Measurements from ENCODE around the gene XXYLT1.
"Not testable (repeated sequence)": the region's sequence is repeated elsewhere in the genome, so short reads cannot be mapped to it uniquely, and the experiment has no call there.

XXYLT1 gene

DNA sequence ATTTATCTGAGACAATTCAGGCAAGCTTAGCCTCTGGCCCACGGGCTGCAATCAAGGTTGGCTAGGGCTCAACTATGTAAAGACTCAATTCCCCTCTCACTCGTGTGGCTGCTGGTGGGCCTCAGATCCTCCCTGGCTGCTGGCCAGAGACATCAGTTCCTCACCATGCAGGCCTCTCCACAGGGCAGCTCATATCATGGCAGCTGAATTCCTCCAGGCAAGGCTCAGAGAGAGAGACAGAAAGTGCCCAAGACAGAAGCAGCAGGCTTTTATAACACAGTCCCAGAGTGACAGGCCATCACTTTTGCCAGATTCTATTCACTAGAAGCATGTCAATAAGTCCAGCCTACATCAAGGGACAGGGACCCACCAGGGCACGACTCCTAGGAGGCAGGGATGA lies 63.2 kb downstream of the XXYLT1 start:
- no peak for DNase-seq (ENCODE audit: low spot score)

DNA sequence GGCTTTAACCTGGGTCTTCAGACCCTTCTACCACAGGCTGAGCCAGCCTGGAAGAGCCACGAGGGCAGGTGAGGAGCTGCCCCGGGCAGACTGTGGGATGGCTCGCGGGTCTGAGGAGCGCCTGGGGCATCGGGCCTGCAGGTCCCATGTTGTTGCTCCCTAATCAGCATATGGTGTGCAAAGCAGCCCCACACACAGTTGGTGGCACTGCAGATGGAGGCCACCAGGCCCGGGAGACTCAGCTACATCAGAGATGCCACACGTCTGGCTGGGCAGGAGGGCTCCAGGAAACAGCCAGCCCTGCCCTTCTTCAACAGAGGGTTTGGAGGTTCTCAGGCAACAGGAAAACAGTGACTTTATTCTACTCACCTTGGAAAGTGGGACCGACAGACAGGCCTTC lies 63.9 kb downstream of the XXYLT1 start:
- no peak for DNase-seq (ENCODE audit: low spot score)

GRCh38 chr3:195204360-195205163 lies 66.4 kb downstream of the XXYLT1 start:
- DNase-seq (ENCODE audit: low spot score), result no peak

DNA sequence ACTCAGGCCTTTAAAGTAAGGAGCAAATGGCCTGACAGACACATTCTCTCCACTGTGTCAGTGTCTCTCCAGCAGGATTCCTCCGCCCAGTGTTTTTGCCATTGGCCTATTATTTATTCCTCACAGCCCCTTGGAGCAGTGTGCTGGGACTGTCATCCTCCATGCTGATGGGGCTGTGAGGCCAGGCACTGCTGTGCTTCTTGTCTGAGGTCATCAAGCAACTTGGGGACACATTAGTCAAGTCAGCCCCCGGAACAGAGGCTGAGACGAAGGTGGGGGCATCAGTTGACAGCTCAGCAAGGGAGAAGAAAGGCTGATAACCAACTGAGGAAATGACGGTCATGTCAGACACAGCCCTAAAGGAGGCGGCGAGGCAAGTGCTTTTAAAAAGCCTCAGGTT lies 67.4 kb downstream of the XXYLT1 start:
- no peak for DNase-seq (ENCODE audit: low spot score)

GRCh38 chr3:195201295-195201694 lies 69.7 kb downstream of the XXYLT1 start:
- DNase-seq (ENCODE audit: low spot score), result no peak

GRCh38 chr3:195200010-195200822 lies 70.7 kb downstream of the XXYLT1 start:
- DNase-seq (ENCODE audit: low spot score), result no peak

- no peak for DNase-seq (ENCODE audit: low spot score)
Observed at GRCh38 chr3:195198426-195199346, 72.3 kb downstream of the XXYLT1 start.

- no peak for DNase-seq (ENCODE audit: low spot score)
Observed at GRCh38 chr3:195197765-195198425, 73.1 kb downstream of the XXYLT1 start.

DNA sequence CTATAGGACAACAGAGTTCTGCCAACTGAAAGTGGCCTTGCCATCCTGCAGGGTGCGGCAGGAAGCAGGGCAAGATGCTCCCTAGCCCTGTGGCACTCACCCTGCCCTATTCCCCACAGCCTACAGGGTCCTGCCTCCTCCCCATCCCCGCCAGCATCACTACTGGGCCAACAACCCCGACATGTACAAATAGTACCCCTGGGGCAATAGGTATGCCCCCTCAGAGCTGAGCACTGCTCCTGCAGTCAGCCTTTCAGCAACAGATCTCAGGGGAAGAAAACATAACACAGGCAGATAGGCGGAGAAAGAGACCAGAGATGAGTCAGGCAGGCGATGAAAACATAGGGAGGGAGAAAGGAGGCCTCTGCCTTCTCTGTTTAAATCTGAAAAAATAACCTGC lies 74.7 kb downstream of the XXYLT1 start:
- no peak for DNase-seq (ENCODE audit: low spot score)

DNA sequence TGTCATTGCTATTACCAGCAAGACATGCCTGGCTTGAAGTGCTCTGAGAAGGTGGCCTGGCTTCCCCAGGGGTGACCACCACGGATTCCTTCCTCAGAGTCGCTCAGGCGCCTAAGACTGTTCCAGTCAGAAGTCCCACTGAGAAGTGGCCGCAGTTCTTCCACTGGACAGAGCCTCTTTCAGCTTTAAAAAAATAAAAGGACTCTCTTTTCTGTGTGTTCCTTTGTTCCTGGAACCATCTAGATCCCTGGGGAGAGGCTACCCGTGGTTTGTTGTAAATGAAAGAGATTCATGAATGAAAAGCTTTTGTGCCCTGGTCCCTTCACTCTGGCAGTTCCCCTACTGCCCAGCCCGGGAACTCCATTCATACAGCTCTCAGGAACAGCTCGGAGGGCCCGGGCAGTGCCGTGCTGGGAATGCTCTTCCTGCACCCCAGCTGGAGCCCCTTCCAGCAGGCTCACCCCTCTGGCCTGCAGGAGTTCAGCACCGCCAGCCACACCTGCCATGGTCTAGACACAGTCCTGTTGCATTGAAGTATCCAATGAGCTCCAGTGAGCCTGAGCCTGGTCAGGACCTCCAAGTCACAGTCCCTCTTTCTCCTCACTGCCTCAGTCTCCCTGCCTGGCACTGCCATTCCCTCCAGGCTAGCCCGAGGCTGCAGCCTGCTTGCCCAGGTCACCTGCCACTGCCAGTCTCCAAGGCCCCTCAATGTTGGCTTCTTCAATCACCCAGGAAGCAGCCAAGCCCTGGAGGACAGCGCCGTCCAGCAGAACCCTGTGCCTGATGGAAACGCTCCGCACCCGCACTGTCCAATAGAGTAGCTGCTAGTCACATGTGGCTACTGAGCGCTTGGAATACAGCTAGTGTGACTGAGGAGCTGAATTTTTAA lies 75.4 kb downstream of the XXYLT1 start:
- DNase-seq (ENCODE audit: low spot score), result peak; percentile 81

GRCh38 chr3:195194559-195195206 lies 76.3 kb downstream of the XXYLT1 start:
- DNase-seq (ENCODE audit: low spot score), result no peak

DNA sequence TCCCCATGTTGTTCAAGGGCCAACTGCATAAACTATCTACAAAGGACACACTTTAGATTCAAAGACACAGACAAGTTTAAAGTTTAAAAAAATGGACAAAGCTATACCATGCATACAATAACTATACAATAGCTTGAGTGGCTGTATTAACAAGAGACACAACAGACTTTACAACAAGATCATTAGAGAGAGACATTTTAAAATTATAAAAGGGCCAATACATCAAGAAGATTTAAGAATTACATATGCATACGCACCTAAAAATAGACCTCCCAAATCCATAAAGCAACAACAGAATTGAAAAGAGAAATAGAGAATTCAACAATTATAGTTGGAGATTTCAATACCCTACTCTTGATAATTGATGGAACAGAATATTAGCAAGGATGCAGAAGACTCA lies 79.4 kb downstream of the XXYLT1 start:
- no peak for DNase-seq (ENCODE audit: low spot score)

GRCh38 chr3:195189821-195190220 lies 81.1 kb downstream of the XXYLT1 start:
- no peak for DNase-seq (ENCODE audit: low spot score)

GRCh38 chr3:195188426-195188927 lies 82.5 kb downstream of the XXYLT1 start:
- no peak for DNase-seq (ENCODE audit: low spot score)

- no peak for DNase-seq (ENCODE audit: low spot score)
Observed at GRCh38 chr3:195187609-195188425, 83.1 kb downstream of the XXYLT1 start.

DNA sequence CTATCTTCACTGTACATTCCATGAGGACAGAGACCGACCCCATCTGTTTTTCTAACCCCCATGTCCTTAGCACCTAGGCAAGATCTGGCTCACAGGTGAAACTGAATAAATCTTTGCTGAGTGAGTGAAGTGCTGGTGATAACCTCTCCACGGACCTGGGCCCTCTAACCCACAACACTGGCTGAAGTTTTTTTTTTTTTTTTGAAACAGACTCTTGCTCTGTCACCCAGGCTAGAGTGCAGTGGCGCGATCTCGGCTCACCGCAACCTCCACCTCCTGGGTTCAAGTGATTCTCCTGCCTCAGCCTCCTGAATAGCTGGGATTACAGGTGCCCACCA lies 84.3 kb downstream of the XXYLT1 start:
- not testable (repeated sequence) for DNase-seq (ENCODE audit: low spot score)

- DNase-seq (ENCODE audit: low spot score), result no peak
Observed at GRCh38 chr3:195186041-195186709, 84.8 kb downstream of the XXYLT1 start.

DNA sequence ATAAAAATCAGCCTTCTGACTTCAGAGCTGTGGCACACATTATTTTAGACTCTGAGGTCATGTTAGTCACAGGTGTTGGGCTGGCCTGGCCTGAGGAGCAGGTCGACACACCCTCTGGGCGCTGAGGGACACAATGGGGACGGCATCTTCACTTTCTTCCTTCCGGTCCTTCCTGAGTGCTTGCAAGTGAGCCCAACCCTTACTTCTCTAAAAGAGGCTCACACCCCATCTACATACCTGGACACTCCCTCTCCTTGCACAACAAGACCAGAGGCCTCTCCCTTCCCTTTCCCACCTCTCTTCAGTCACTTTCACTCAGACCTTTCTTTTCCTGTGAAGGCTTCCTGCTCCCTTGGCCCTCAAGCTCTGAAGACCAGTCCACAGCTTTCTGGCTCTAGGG lies 85.4 kb downstream of the XXYLT1 start:
- DNase-seq (ENCODE audit: low spot score), result no peak
